ENCODE data around the gene LYPD6B.

The LYPD6B gene

DNA sequence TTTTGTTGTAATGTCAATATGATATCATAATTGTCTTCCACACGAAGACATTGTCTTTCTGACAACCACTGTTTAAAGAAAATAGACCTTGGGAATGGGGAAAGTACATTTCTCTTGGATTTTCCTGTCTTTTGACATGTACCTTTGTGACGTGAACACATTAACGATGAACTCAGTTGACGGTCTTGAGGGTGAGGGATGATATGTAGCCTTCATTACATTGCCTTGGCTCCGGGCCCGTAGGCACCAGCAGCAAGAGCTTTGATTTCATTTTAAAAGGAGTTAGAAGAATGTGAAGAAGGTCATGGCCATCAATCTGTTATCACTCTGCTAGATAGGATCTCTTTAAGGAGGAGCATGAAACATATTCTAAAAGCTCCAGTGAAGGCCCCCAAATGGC, 80.9 kb downstream of the LYPD6B start:
- no peak for DNase-seq (ENCODE audit: low spot score)

DNA sequence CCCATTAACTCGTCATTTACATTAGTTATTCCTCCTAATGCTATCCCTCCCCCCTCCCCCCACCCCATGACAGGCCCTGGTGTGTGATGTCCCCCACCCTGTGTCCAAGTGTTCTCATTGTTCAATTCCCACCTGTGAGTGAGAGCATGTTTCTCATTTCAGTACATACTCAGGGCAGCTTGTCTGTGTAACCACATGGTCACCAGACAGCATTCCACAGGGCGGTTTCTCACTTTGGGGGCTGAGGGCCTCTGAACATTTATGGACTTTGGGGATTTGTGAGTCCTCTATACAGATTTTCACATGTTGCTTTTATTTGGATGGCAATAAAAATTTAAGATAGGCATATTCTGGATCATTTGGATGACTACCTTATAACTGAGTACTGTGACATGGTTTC, 84.0 kb downstream of the LYPD6B start:
- no peak for DNase-seq (ENCODE audit: low spot score)

DNA sequence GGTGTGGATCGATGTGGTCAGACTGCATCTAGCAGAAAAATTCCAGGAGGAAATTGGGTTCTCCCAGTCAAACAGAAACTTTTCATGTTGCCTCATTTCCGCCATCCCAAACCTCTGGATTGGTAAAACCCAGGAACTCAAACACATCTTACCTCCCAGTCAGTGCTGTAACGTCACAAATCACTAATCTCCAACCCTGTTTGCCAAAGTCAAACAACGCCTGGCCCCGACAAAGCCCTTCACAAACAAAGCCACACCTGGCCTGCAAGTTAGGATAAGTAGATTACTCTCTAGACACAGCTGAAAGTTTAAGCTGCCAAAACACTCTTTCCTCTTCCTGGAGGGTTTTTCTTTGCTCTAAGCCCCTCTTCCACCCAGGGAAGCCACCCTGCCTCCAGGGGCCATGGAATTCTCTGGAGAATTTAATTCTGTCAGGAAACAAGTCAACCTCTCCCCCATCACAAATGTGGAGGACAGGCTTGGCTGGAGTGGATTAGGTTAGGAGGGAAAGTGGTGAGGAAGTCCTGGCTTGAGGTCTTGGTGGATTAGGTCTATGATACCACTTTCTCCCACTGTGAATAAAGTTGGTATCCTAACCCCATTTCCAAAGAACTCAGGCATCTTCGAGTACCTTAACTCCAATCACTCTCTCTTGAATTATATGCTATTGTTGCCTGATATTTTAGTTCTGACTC, 86.7 kb downstream of the LYPD6B start:
- no peak for DNase-seq (ENCODE audit: low spot score)

DNA sequence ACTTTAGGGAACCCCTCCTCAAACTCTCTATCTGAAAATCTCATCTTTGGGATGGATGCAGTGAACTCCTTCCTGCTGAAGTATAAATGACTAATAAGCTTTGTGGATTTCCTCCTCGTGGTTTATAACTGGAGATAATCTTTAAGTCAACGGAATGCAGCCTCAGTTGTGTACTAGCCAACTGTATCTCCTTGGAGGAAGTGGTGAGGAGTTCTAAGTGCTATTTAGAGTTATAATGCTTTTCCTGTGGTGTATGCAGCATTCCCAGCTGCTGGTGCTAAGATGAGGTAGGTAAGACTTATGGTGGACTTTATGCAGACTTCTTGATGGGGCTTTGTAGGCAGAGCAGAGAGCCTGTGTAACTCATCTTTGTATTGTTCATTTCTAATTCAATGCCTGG, 90.9 kb downstream of the LYPD6B start:
- no peak for DNase-seq (ENCODE audit: low spot score)

DNA sequence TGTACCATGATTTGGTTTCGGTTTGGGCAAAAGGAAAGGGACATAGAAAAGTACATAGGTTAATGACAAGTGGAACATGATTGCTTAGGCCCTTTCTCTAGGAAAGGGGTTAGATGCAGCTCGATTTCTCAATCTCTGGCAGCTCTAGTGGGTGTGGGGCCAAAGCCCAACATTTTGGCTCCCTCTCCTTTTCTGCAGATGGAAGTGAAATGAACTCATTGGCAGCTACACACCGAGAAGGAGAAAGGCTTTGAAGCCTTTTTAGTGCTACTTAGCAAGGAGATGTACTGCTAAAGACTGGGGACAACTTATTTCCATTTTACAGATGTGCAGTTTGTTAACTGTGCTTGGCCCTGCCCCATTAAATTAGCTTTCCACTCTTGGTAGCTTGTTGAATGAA, 93.8 kb downstream of the LYPD6B start:
- no peak for DNase-seq (ENCODE audit: low spot score)

DNA sequence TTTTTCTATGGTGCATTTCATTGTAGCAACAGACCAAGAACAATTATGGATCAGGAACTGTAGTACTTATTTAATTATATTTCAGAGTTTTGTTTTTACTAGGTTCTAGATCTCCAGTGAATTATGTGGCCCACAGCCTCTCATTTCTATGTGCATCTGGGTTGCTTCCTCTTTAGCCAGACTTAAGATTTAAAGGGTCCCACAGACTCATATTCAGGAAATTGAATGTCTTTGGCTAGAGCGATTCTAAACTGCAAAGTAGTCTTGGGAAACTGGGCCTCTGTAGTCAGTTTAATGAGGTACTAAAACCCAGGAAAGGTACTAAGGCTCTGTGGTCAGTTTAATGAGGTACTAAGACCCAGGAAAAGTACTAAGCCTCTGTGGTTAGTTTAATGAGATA, 94.4 kb downstream of the LYPD6B start:
- DNase-seq (ENCODE audit: low spot score) = no peak

DNA sequence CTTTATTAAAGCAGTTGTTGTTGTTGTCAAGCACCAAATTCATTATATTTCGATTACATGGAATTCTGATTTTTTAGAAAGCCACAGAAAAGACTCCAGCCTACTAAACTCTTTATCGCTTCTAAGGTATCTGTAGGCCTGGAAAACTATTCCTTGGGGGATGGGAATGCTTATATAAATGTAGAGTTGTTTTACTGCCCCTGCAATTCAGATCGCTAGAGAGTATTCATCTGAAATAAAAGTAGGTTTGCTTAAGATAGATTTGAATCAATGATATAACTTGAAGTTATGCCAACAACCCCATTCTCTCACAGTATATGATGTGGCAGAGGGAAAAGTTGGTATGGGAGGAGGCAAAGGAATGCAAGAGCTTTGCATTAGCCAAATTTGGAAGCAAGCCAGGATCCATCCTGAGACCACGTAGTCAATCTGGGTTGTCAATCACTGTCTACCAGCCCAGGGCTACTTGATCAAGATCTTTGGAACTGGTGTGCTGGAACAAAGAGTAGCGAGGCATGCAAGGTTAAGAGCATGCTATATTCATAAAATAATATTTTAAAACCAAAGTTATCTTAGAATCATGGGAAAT, 95.9 kb downstream of the LYPD6B start:
- no peak for DNase-seq (ENCODE audit: low spot score)

DNA sequence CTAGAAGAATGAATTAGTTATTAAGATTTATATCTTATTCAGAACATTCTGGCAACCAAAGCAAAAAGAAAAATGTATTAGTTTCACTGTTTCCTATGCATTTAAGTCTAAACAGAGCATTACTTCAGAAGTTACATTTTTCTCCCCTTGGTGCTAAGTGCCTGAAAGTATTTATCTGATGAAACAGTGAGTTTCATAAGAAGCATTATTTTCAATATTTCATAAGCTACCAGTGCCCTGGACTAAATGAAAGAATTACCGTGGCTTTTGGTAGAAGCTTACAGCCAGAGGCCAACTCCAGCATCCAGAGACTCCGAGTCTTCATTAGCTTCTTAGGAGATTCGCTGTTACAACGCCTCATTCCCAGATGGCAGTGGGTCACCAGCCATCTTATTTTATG, 97.6 kb downstream of the LYPD6B start:
- no peak for DNase-seq (ENCODE audit: low spot score)

DNA sequence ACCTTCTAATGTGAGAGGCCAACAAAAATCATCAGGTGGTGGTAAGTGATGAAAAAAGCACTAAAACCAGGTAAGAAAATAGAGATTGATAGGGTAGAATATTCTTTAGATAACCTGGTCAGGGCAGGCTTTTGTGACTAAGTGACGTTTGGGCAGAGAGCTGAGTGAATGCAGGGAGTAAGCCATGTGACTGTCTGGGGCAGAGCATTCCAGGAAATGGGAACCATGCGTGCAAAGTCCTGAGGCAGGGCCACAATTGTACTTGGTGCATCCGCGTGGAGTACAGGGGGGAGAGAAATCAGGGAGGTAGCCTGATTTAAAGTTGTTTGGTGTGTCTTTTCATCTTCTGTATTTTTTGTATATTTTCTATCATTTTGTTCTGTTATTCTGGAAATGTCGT, 102.5 kb downstream of the LYPD6B start:
- DNase-seq (ENCODE audit: low spot score) = no peak

DNA sequence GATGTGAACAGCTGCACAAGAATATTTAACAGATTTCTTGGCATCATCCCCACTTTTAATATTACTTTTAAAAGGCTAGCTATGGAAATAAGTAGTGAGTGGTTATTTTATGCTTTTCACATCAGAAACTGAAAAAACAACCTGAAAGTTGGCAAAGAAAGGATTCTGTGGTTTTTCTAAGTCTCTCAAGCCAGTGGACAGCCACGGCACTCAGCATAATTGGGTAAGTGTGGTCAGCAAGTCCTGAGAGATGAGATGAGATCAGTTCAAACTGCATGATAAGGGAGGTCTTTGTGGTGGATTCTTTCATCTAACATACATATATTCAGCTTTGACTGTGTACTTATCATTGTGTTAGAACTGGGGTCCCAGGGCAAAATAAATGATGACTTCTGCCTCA, 105.2 kb downstream of the LYPD6B start:
- no peak for DNase-seq (ENCODE audit: low spot score)

DNA sequence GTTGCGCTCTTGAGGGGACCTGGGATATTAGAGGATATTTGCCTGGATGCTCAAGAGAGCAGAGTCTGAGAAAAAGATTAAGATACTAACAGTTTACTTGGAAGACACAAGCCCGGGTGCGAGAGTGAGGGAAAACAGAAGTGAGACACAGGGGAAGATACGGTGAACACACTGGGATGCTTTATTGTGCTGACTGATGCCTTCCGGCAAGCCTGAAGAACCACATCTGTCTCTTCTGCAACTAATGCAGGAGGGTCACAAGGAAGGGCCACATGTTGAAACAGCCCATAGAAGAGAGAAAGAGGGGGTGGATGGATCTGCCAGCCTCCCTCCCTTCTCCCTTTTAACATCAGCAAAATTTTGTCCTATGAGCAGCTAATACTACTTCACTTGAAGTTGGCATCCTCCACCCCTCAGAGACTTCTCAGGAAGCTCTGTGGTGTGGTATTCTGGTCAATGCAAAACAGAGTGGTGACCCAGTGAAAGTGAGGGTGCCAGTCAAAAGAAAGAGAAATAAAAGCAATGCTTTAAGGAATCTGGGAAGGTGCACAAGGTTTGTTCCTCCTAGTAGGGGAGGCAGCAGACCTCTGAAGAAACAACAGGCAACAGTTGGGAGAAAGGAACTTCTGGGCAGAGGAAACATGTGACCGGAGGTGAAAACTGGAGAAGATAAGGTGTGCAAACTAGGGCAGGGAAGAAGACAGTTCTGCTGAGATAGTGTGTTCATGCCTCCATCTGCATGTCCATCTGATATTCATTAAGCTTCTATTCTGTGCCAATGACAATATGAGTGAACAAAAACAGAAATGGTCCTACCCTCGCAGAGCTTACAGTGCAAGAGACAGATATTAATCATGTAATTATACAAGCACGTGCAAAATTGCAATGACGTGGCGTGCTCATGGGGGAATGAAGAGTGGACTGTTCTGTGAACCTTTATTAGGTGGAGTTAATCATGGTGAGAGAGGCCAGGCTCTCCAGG, 107.1 kb downstream of the LYPD6B start:
- no peak for DNase-seq (ENCODE audit: low spot score)

DNA sequence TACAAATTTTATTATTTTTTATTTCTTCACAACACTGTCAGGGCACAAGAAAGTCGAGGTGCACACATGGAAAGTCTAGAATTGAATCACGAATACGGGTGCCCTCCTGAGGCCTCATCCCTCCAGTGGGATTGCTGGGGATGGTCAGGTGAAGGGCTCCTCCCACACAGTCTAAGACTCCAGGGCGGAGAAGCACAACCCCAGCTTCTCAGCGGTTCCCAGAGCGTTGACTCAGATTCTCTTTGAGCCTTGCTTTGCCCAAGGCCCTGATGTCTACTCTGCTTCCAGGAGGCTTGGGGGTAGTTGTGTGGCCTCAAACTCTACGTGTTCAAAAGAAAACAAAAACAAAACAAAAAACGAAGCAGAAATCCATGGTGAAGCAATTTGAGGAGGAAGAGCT, 108.4 kb downstream of the LYPD6B start:
- no peak for DNase-seq (ENCODE audit: low spot score)

DNA sequence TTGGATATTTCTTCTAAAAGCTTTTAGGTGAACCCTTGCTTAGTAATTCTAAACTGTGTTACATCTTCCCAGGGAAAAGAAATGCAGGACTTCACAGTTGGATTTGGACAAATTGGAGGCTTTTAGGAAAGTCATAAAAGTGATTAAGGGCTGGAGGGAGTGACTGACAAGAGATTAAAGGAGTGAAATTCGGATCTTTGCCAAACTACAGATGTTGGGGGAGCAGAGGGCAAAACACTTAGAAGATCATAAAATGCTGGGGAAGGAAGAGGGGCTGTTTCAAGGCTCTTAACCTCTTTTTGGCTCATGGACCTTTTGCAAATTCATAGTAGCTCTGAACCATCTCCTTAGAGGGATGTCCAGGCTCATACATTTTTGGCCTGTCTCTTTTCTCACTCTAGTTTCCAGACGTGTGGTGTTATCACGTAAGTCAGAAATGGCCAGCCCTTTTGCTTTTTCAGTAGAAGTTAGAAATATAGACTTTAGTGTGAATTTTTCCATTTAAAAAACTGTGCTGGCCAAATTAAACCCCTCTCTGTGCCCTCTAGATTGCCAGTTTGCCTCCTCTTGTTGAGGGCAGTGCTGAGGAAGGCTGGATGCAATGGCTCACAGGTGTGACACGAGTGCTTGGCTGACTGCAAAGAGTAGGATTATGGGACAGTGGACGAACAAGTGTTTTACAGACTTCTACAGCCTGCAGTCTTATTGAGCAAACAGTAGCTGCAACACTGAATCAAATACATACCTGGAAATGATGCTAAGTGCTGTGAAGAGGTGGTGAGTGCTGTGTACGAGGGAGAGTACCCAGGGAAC, 109.9 kb downstream of the LYPD6B start:
- DNase-seq (ENCODE audit: low spot score) = no peak

DNA sequence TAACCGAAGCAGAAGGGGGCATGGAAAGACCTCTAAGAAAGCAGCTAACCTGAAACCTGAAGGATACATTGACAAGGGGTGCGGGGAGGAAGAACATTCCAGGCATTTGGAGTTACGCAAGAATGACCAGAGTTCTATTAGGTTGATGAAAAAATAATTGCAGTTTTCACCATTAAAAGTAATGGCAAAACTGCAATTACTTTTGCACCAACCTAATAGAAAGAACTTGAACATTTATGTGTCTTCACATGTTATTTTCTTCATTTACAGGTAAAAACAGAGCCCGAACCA, 110.5 kb downstream of the LYPD6B start:
- no peak for DNase-seq (ENCODE audit: low spot score)

DNA sequence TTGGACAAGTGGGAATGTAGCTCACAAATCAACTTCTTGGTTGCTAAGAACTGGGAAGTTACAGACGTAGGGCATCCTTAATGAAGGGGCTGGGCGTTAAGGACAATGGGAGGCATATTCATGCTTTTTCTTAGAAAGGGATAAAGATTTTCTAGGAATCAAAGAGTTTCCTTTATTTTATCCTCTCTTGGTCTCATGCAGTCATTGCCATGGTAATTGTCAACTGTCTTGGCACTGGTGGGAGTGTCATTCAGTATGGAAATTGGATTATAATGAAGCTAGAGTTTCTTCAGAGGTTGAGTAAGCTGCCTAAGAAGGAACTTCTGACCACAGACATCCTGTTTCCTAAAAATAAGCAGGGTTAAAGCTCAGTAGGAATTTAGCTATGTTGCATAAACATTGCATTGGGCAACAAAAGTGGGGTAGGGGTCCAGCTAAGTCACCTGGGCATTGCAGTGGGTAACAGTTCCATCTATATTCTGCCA, 114.0 kb downstream of the LYPD6B start:
- no peak for DNase-seq (ENCODE audit: low spot score)

DNA sequence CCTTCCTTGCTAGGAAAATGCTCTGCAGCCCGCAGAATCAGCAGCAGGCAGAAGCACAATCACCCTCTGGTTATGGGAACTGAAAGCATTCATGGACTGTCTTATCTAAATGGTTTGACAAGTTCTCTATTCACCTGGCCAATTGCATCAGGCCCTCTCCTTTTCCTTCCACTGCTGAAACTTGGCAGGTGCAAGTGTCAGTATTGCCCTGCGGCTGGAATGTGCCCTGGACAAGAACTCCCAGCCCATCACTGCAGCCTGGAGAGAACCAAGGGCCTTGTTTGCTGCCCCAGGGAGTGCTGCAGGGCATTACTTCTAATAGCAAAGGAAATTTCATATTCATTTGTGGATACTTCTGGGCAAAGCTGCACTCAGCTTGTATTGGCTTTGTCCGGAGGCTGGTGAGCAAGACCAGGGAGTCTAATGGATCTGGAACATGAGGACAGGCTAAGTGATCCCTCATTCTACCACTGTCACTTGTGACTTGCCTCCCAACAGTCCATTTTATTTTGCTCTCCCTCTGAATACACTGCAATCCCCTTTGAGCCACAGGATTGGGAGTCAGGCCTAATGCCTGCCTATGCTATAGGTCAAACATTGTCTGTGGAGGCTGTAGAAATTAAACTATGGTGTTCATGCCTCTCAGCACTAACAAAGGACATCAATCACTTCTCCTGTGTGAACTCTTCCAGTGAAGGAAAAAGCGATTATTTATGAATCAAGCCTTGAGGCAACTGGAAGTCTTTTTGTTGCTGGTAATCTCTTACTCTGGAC, 116.9 kb downstream of the LYPD6B start:
- DNase-seq (ENCODE audit: low spot score) = no peak

DNA sequence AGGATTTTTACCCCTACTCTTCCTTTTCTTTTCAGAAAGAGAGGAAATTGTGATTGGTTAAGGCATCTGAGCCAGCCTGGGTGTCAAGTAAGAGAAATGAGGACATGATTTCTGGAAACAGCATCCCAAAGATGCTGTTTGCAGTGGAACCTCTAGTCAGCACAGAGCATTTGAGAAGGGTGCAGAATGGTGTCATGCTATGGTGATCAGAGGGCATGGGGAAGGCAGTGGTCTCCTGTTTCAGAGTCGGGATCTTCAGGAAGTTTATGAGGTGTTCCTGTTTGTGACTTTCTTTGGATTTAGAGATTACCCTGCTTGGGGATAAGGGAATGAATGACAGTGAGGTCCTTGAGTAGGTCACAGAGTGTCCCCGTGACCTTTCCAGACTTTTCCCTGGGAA, 117.5 kb downstream of the LYPD6B start:
- no peak for DNase-seq (ENCODE audit: low spot score)

DNA sequence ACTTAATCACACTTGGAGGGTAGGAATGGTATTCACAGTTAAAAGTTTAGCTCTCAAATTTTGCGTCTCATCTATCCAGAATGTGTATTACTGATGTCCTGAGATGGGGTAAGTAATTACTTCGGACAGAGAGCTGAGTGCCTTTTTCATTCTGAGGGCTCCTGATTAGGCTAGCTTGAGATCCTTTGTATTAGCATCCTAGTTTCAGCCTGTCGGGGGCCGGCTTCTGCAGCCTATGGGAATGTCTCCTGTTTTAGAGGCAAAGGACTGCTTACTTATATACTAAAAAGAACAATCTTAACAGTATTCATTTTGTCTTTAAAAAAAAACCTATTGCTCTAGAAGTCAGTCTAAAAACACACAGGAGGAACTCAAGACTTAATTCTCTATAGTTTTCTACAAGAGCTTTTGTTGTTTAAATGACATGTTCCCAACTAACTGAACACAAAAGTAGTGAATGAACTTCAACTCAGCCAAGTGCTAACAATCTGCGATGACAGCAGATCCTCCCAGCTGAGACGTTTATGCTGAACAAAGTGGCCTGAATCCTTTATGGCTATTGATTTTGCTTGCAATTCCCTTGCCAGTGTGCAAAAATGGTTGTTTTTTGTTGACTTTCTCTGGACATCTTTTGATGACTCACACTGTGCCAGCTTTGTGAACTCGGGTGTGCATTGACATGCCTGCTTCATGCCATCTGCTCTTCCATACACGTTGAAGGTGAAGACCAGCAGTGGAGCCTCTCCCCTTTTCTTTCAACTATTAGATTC, 118.7 kb downstream of the LYPD6B start:
- no peak for DNase-seq (ENCODE audit: low spot score)

DNA sequence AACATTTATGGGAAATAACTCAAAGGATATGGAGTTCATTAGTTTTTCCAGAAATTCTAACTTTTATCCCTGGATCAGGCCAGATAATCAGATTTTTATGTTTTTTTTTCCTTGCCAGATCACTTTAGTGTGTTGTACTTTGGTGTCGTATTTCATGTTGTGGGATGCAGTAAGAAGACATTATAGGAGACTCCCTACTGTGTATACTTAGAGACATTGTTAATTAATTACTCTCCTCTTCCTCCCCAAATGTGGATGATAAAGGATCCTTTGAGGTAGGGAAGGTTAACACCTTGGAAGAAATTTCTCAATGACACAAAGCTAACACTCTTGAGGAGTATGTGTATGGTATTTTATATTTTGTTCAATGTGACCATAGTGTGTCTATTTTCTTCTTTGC, 120.5 kb downstream of the LYPD6B start:
- DNase-seq (ENCODE audit: low spot score) = no peak

DNA sequence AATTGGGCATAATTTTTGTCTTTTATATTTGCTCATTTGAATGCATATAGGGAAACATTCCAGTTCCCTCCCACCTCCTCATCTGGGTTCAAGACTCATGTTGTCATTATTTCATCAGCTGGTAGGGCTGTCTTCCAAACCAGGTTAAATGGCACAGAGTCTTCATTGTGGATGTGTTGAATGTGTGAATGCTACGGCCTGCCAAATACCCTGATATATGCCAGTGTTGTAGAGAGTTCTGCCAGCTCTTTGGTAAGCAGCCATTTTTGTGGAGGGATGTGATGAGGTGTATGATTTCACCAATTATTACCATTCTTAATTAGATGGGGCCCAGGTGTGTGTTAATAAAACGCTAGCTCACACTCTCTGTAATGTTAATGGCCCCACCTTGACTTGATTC, 121.7 kb downstream of the LYPD6B start:
- DNase-seq (ENCODE audit: low spot score) = no peak
